Kidney (tissue), 14 donors: Measurements from ENCODE around the gene DNAH11. TPM values are rescaled to one million over a fixed set of nuclear protein-coding genes. Genes with fewer than 3 reads are reported as not detected.
A peak's percentile ranks its signal among the peaks of the same experiment; 100 is the strongest.

Experiments
- DNase-seq, 5 donors: peaks; one replicate each; pipeline ENCODE4 v3.0.0-alpha.2; 2013 to 2020
- FAIRE-seq: peaks from 2 replicates; lab custom pipeline; 2012; peaks lifted over from hg19 to GRCh38; lab: Jason Lieb, UNC
- H3K27ac ChIP-seq, 2 donors: one replicate each; pipeline ENCODE4 v1.7.0; 2013; ENCODE audit warnings: low read depth in 2 of 2, low read length in 2 of 2, inconsistent platforms in 1 of 2
- H3K27me3 ChIP-seq: one replicate; pipeline ENCODE4 v1.7.1; 2013; ENCODE audit warnings: low read length, inconsistent platforms; ENCODE audit not compliant: control insufficient read depth, insufficient read depth
- H3K36me3 ChIP-seq, 3 donors: one replicate each; pipeline versions ENCODE4 v1.7.0 to v1.7.1; 2013; ENCODE audit warnings: low read length in 3 of 3, control low read depth in 1 of 3, inconsistent platforms in 1 of 3; ENCODE audit not compliant: insufficient read depth in 3 of 3, control insufficient read depth in 2 of 3
- H3K4me1 ChIP-seq, 3 donors: one replicate each; pipeline versions ENCODE4 v1.7.0 to v1.7.1; 2013; ENCODE audit warnings: low read length in 3 of 3, inconsistent platforms in 1 of 3, low read depth in 1 of 3; ENCODE audit not compliant: control insufficient read depth in 2 of 3, insufficient read depth in 2 of 3
- H3K4me3 ChIP-seq, 3 donors: one replicate each; pipeline versions ENCODE4 v1.7.0 to v1.8.1; 2013; ENCODE audit warnings: low read length in 3 of 3, control low read depth in 1 of 3, inconsistent platforms in 1 of 3
- H3K9ac ChIP-seq, 3 donors: one replicate each; pipeline versions ENCODE4 v1.7.0 to v1.7.1; 2013; ENCODE audit warnings: low read length in 3 of 3, control low read depth in 1 of 3, inconsistent platforms in 1 of 3
- H3K9me3 ChIP-seq, 3 donors: one replicate each; pipeline versions ENCODE4 v1.7.0 to v1.7.1; 2013; ENCODE audit warnings: low read length in 3 of 3, control low read depth in 1 of 3, inconsistent platforms in 1 of 3; ENCODE audit not compliant: control insufficient read depth in 2 of 3, insufficient read depth in 1 of 3
- intact Hi-C: fragments of 100-400 bp; cut with DNase I; formaldehyde crosslinking; loops from one replicate; pipeline ENCODE4 v1.11.1; 2022
- polyA plus RNA-seq: library from polyadenylated mRNA; stranded (reverse); fragments of 350-450 nt; fragmentation: Illumina TruSeq; extraction: RNeasy Lipid Tissue Mini Kit (QIAGEN cat#74804); gene quantifications from one replicate; pipeline ENCODE4 v1.2.3, GENCODE V29; 2014; ENCODE audit warnings: low read depth, low replicate concordance; ENCODE audit not compliant: insufficient read depth
- total RNA-seq: library from RNA; stranded (reverse); fragmentation: NEBNext Ultra II Directional; extraction: Animal tissue kit (Norgen Biotek cat#: 25700); gene quantifications from one replicate; pipeline ENCODE4 v1.2.1, GENCODE V29; 2021
- TF ChIP-seq, protein P1 (sequence below): IDR thresholded peaks from 3 replicates; pipeline ENCODE4 v1.5.1; 2012; ENCODE audit warnings: mild to moderate bottlenecking, moderate library complexity, borderline replicate concordance; ENCODE audit not compliant: insufficient read depth; ENCODE audit errors: extremely low read depth
- donor health status: control.
- donor health status: control.
- donor health status: control.
- donor health status: control.
- donor health status: control.
- donor health status: DM: yes; HTN: yes; CAD: no.
- donor health status: Normal renal cell carcinoma (clear cell type).

DNAH11 gene
- total and polyA plus RNA-seq, 2 donors from 2014 or later: 0.58 to 2.3 TPM

DNA sequence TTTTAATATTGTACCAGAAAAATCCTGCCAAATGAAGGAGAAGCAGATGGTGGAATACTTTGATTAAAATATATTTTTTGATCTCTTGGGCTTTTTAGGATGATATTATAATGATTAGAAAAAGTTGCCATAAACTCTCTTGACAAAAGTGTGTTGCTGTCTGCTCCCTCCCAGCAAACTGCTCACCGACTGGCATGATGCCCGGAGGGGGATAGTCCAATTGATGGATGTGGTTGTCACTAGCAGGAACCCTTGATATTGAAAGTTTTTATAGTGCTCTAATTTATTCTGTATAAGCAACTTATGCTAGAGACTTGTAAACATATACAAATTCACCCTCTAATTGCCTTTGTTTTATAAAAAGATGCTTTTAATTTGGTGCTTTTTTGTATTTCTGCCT lies 114.0 kb downstream of the DNAH11 start:
- no peak overlapping the region for H3K9ac ChIP-seq
- no peak overlapping the region for H3K4me3 ChIP-seq
- H3K36me3 ChIP-seq: no peaks in the 10 kb centered on the region
- H3K9me3 ChIP-seq: peaks cover 0 to 2% (median 0%) of the 10 kb centered on the region in 3 donors
- no peaks in the 10 kb centered on the region for H3K27me3 ChIP-seq
- DNase-seq (peak in 1 of 5 donors; percentile 4), FAIRE-seq (no peak)
- no peaks in the 10 kb centered on the region for H3K4me1 ChIP-seq
- H3K27ac ChIP-seq: no peak overlapping the region
- TF ChIP-seq, protein P1, sequence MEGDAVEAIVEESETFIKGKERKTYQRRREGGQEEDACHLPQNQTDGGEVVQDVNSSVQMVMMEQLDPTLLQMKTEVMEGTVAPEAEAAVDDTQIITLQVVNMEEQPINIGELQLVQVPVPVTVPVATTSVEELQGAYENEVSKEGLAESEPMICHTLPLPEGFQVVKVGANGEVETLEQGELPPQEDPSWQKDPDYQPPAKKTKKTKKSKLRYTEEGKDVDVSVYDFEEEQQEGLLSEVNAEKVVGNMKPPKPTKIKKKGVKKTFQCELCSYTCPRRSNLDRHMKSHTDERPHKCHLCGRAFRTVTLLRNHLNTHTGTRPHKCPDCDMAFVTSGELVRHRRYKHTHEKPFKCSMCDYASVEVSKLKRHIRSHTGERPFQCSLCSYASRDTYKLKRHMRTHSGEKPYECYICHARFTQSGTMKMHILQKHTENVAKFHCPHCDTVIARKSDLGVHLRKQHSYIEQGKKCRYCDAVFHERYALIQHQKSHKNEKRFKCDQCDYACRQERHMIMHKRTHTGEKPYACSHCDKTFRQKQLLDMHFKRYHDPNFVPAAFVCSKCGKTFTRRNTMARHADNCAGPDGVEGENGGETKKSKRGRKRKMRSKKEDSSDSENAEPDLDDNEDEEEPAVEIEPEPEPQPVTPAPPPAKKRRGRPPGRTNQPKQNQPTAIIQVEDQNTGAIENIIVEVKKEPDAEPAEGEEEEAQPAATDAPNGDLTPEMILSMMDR: no peak
- intact Hi-C loops: no loop called here

DNA sequence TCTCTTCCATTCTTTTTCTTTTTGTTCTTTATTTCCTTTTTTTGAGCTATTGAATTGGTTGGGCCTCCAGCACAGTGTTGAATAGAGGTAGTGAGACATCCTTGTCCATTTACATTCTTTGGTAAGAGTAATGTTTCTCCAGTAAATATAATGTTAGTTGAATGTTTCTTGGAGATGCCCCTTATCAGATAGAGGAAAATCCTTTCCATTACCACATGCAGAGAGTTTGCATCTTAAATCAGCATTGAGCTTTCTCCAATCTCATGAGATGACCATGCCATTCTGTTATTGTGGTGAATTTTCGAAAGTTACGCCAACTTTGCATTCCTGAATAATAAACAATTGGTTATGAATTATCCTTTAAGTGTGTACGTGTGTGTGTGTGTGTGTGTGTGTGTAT lies 127.7 kb downstream of the DNAH11 start:
- no peak overlapping the region for H3K4me3 ChIP-seq
- TF ChIP-seq, protein P1: no peak
- intact Hi-C loops: no loop called here

DNA sequence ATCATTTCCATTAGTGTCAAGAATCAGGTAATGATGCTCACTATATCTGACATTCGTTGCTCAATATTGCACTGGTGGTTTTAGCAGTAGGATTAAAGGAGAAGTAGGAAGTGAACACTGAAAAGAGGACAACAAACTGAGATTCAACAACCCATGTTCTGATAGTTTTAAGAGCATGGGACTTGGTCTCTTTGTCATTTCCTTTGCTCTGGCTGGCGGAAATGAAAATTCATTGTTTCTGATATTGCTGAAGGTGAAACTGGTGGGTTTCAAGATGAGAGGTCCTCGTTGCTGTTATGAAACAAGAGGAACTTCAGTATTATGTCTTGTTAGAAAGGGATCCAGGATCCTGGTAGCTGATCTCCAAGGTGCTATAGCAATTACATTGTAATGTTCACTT lies 129.0 kb downstream of the DNAH11 start:
- no peak for DNase-seq
- Histone ChIP-seq H3K4me3 (no peak overlapping the region), H3K27ac (no peak overlapping the region), H3K9me3 (no peaks in the 10 kb centered on the region), H3K4me1 (no peaks in the 10 kb centered on the region), H3K27me3 (no peaks in the 10 kb centered on the region), H3K9ac (no peak overlapping the region), H3K36me3 (no peaks in the 10 kb centered on the region)
- intact Hi-C loops: no loop called here
- TF ChIP-seq, protein P1: no peak
- FAIRE-seq: no peak

More for the DNA sequence above, 127.7 kb downstream of the DNAH11 start:
- H3K36me3 ChIP-seq: no peaks in the 10 kb centered on the region
- H3K9ac ChIP-seq: no peak overlapping the region
- FAIRE-seq: no peak
- no peak for DNase-seq
- no peaks in the 10 kb centered on the region for H3K27me3 ChIP-seq
- no peaks in the 10 kb centered on the region for H3K9me3 ChIP-seq
- H3K4me1 ChIP-seq: no peaks in the 10 kb centered on the region
- H3K27ac ChIP-seq: no peak overlapping the region

DNA sequence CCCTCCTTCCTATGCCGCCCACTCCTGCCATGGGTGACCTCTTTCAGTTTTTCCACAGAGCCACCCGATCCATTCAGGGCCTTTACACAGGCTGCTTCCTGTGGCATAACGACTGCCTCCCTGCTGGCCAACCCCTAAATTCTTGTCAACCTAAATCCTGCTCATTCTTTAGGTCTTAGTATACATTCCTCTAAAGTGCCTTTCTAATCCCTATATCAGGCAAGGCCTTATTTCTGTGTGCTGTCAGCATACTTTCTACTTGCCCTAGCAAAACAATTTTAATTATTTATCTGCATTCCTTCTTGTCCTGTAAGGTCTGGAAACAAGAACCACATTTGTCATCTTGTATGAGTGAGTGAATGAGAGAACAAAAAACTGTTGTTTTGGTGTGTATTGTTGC lies 132.4 kb downstream of the DNAH11 start:
- intact Hi-C loops: no loop called here
- no peak for DNase-seq
- H3K9ac ChIP-seq: no peak overlapping the region
- no peaks in the 10 kb centered on the region for H3K36me3 ChIP-seq
- H3K9me3 ChIP-seq: peaks cover 0 to 8% (median 0%) of the 10 kb centered on the region in 3 donors
- H3K4me1 ChIP-seq: no peaks in the 10 kb centered on the region
- no peak overlapping the region for H3K27ac ChIP-seq
- no peaks in the 10 kb centered on the region for H3K27me3 ChIP-seq
- FAIRE-seq: no peak
- TF ChIP-seq, protein P1: no peak
- H3K4me3 ChIP-seq: no peak overlapping the region
